Measurements from ENCODE around the gene ZNF777. TPM values are rescaled to one million over a fixed set of nuclear protein-coding genes. Genes with fewer than 3 reads are reported as not detected.

The ZNF777 gene
- 0.15 TPM in 1 of 2 replicates, not detected in the other for polyA plus RNA-seq

GRCh38 chr7:149460493-149461277 lies at the start of gene ZNF777:
Gene ZNF777, minus strand, starts transcription at chr7:149461062. Its CDS starts 5,040 bp downstream, at chr7:149456022.

GRCh38 chr7:149497467-149498261 lies 36.8 kb upstream of the ZNF777 start, which contains the start of gene ZNF746:
Gene ZNF746, minus strand, starts transcription at chr7:149497809. Its CDS starts 273 bp downstream, at chr7:149497536.

Other genes with a start within 250 kb of the ZNF777 start
- 0.52 and 1.0 TPM in 2 replicates for gene ZNF212, start 221.4 kb downstream of the ZNF777 start, polyA plus RNA-seq
- 0.29 and 0.77 TPM in 2 replicates for gene ZNF783, start 198.9 kb downstream of the ZNF777 start, polyA plus RNA-seq
- 1.4 and 2.4 TPM in 2 replicates for gene ZNF746, start 36.7 kb upstream of the ZNF777 start, polyA plus RNA-seq

Measured in Purkinje cell (primary cell).